ENCODE measurements around the gene ATG4B.

GRCh38 chr2:241641631-241642030 lies 4.1 kb downstream of the ATG4B start:
- TF ChIP-seq CTCF (IDR thresholded peaks at IDR 0.05) (no peak), EP300 (IDR thresholded peaks at IDR 0.05) (no peak), POLR2A (IDR thresholded peaks at IDR 0.05; ENCODE audit: low read depth) (no peak)

Measured in esophagus muscularis mucosa (tissue), 4 donors.